Panc1 (cell line): ENCODE results near the gene CTSD. TPM values are rescaled to one million over a fixed set of nuclear protein-coding genes. Genes with fewer than 3 reads are reported as not detected.

Source experiments
- ATAC-seq: fragments of 200-7000 bp; cut with Tn5 transposase; 2 replicates; pipeline ENCODE4 v1.9.1; 2020; ENCODE audit warnings: mild to moderate bottlenecking, moderate library complexity
- BruUV-seq: library from RNA; stranded (reverse); fragments of 400-500 nt; replicated peaks from 2 replicates; lab custom pipeline; 2021; lab: Mats Ljungman, UMichigan
- CTCF ChIA-PET: fragments of 300-600 bp; sonication (Branson Sonifier 250); formaldehyde crosslinking; loops from one replicate; lab custom pipeline; 2022; ENCODE audit warnings: antibody characterized with exemption; lab: Charles Lee
- POLR2A ChIA-PET: fragments of 300-600 bp; sonication (Branson Sonifier 250); formaldehyde crosslinking; loops from one replicate; lab custom pipeline; 2022; ENCODE audit warnings: antibody characterized with exemption; lab: Charles Lee
- DNase-seq: peaks from one replicate; pipeline ENCODE4 v3.0.0-alpha.2; 2010; ENCODE audit warnings: low read depth, low spot score
- H3K27ac ChIP-seq: 2 replicates; pipeline ENCODE4 v1.5.1; 2011; ENCODE audit warnings: mild to moderate bottlenecking, low read length, inconsistent platforms
- H3K27me3 ChIP-seq: fragments of 200-500 bp; sonication (Bioruptor generic); 2 replicates; pipeline ENCODE4 v1.6.0; 2014; ENCODE audit warnings: low read length, inconsistent platforms; ENCODE audit not compliant: control insufficient read depth, insufficient read depth
- H3K36me3 ChIP-seq: fragments of 200-500 bp; sonication (Bioruptor generic); 2 replicates; pipeline ENCODE4 v1.5.1; 2014; ENCODE audit warnings: inconsistent platforms, mild to moderate bottlenecking, low read length, moderate library complexity; ENCODE audit not compliant: control insufficient read depth, insufficient read depth
- H3K4me1 ChIP-seq: 2 replicates; pipeline ENCODE4 v1.5.1; 2011; ENCODE audit warnings: inconsistent platforms, mild to moderate bottlenecking, low read length, moderate library complexity; ENCODE audit not compliant: control insufficient read depth, insufficient read depth
- H3K4me3 ChIP-seq, 2 experiments: 2 replicates each; pipeline ENCODE4 v1.5.1; 2011 to 2012; ENCODE audit warnings: low read depth in 2 of 2, low read length in 2 of 2, mild to moderate bottlenecking in 2 of 2, inconsistent platforms in 1 of 2, moderate library complexity in 1 of 2
- H3K9me3 ChIP-seq: fragments of 200-500 bp; sonication (Bioruptor generic); 2 replicates; pipeline ENCODE4 v1.5.1; 2014; ENCODE audit warnings: low read depth, mild to moderate bottlenecking, inconsistent platforms, low read length, moderate library complexity; ENCODE audit not compliant: control insufficient read depth, insufficient read depth
- CTCF ChIP-seq: fragments of 450-650 bp; IDR thresholded peaks from 2 replicates; pipeline ENCODE4 v1.5.1; 2017; ENCODE audit warnings: mild to moderate bottlenecking
- POLR2AphosphoS5 ChIP-seq: IDR thresholded peaks from 2 replicates; pipeline ENCODE4 v1.6.1; 2012; ENCODE audit warnings: mild to moderate bottlenecking, low read depth, low read length, moderate library complexity
- REST ChIP-seq, 2 experiments: IDR thresholded peaks; 2 replicates each; pipeline ENCODE4 v1.6.1; 2011 to 2012; ENCODE audit warnings: low read depth in 2 of 2, control low read depth in 1 of 2, low read length in 1 of 2, mild to moderate bottlenecking in 1 of 2, moderate library complexity in 1 of 2; ENCODE audit not compliant: insufficient read depth in 1 of 2
- SIN3A ChIP-seq: IDR thresholded peaks from 2 replicates; pipeline ENCODE4 v1.6.1; 2012; ENCODE audit warnings: low read depth, mild to moderate bottlenecking, low read length, moderate library complexity, borderline replicate concordance; ENCODE audit not compliant: insufficient read depth
- TCF7L2 ChIP-seq: IDR thresholded peaks from 2 replicates; pipeline ENCODE4 v1.6.1; 2011; ENCODE audit warnings: mild to moderate bottlenecking, low read depth, low read length, inconsistent platforms
- in situ Hi-C: cut with HindIII; loops from 2 replicates; pipeline ENCODE4 v1.10.0; 2016; ENCODE audit warnings: low sequenced_read_pairs, low pct_unique_long_range_greater_than_20kb
- intact Hi-C: fragments of 100-400 bp; cut with micrococcal nuclease; formaldehyde crosslinking; loops from one replicate; pipeline ENCODE4 v1.10.0; 2022; ENCODE audit not compliant: unreplicated experiment
- total RNA-seq: library from RNA; stranded (reverse); gene quantifications from one replicate; pipeline ENCODE4 v1.2.1, GENCODE V29; 2021; ENCODE audit not compliant: unreplicated experiment

Gene CTSD
- total RNA-seq, 1 experiment from 2014 or later = 1,813 TPM

- no peaks in the 10 kb centered on the region for H3K36me3 ChIP-seq
- DNase-seq = no peak
- intact Hi-C loops = no loop called here
- ChIA-PET POLR2A (interaction anchor here (0.6 kb wide), 1 partner anchor 134 kb away, joined by 4 read pairs; no protein-coding TSS in a partner anchor), CTCF (no interaction called here)
- peaks cover 48% of the 10 kb centered on the region for H3K4me1 ChIP-seq
- no TSS peak for BruUV-seq
- no peaks in the 10 kb centered on the region for H3K9me3 ChIP-seq
- TF ChIP-seq POLR2AphosphoS5 = no peak
- no peak for TF ChIP-seq REST (IDR thresholded peaks at IDR 0.05; ENCODE audit: insufficient read depth in 1 of 2, low read depth in 2 of 2, low read length in 1 of 2)
- no peak for TF ChIP-seq TCF7L2
- TF ChIP-seq SIN3A = no peak
- in situ Hi-C loops = no loop called here
- no peaks in the 10 kb centered on the region for H3K27me3 ChIP-seq
- no peak overlapping the region for H3K4me3 ChIP-seq
- peak overlapping the region; percentile 49; the same call in 1 of the 2 replicates for H3K27ac ChIP-seq
- ATAC-seq = no peak
Measured at GRCh38 chr11:1779806-1780699, 16.3 kb upstream of the CTSD start.

GRCh38 chr11:1779034-1779805 is 15.5 kb upstream of the CTSD start:
- CTCF ChIA-PET = no interaction called here

More at GRCh38 chr11:1779034-1779805, 15.5 kb upstream of the CTSD start:
- POLR2A ChIA-PET = no interaction called here
- Histone ChIP-seq H3K36me3 (no peaks in the 10 kb centered on the region), H3K27ac (peak overlapping the region; percentile 48; the same call in 1 of the 2 replicates), H3K27me3 (no peaks in the 10 kb centered on the region), H3K9me3 (no peaks in the 10 kb centered on the region; the same call in 1 of the 2 replicates), H3K4me3 (no peak overlapping the region), H3K4me1 (peaks cover 45% of the 10 kb centered on the region)
- ATAC-seq (no peak), DNase-seq (no peak)
- intact Hi-C loops (no loop called here), in situ Hi-C loops (no loop called here)
- BruUV-seq = no TSS peak
- TF ChIP-seq POLR2AphosphoS5 (no peak), REST (IDR thresholded peaks at IDR 0.05; ENCODE audit: insufficient read depth in 1 of 2, low read depth in 2 of 2, low read length in 1 of 2) (no peak), SIN3A (no peak), CTCF (no peak), TCF7L2 (no peak)
